GM12872 (cell line): ENCODE measurements around the gene SFI1.

ENCODE experiments used
- CTCF ChIP-seq: IDR thresholded peaks from 3 replicates; pipeline ENCODE4 v1.5.1; 2011; ENCODE audit warnings: low read depth, mild to moderate bottlenecking, low read length, moderate library complexity; ENCODE audit not compliant: insufficient read depth

The SFI1 gene

GRCh38 chr22:31488346-31488883 is 7.9 kb upstream of the SFI1 start:
- TF ChIP-seq CTCF, result no peak

GRCh38 chr22:31488988-31489617 is 7.2 kb upstream of the SFI1 start:
- no peak for TF ChIP-seq CTCF

GRCh38 chr22:31489632-31490495 is 6.5 kb upstream of the SFI1 start, which contains the start of gene EIF4ENIF1:
Gene EIF4ENIF1 (minus strand): TSS chr22:31489842. CDS start chr22:31488718, 1,124 bp downstream.
- TF ChIP-seq CTCF, result no peak

- TF ChIP-seq CTCF, result peak; percentile 22; the same call in 1 of the 3 replicates
Measured at GRCh38 chr22:31490496-31490925, 5.8 kb upstream of the SFI1 start.

GRCh38 chr22:31491218-31491962 is 4.9 kb upstream of the SFI1 start:
- TF ChIP-seq CTCF, result no peak

- TF ChIP-seq CTCF, result no peak
Measured at GRCh38 chr22:31492151-31492550, 4.2 kb upstream of the SFI1 start.

GRCh38 chr22:31495343-31495742 is 993 bp upstream of the SFI1 start:
- TF ChIP-seq CTCF, result no peak
